HG03565 (cell line): Measurements from ENCODE around the gene PLXND1.
"Not testable (repeated sequence)": the region's sequence is repeated elsewhere in the genome, so short reads cannot be mapped to it uniquely, and the experiment has no call there.

Experiments
- ATAC-seq: cut with Tn5 transposase; IDR thresholded peaks from one replicate; pipeline ENCODE4 v1.9.1; 2021; ENCODE audit warnings: mild to moderate bottlenecking, moderate library complexity; ENCODE audit not compliant: unreplicated experiment

PLXND1 gene

GRCh38 chr3:129615751-129616281, 9.3 kb upstream of the PLXND1 start:
- ATAC-seq: no peak

GRCh38 chr3:129614927-129615363, 8.5 kb upstream of the PLXND1 start:
- ATAC-seq: no peak

GRCh38 chr3:129614435-129614834, 8.0 kb upstream of the PLXND1 start:
- no peak for ATAC-seq

GRCh38 chr3:129613367-129613740, 6.9 kb upstream of the PLXND1 start:
- ATAC-seq: no peak

- no peak for ATAC-seq
Observed at GRCh38 chr3:129612534-129613366, 6.3 kb upstream of the PLXND1 start.

- no peak for ATAC-seq
Observed at GRCh38 chr3:129611812-129612533, 5.5 kb upstream of the PLXND1 start.

- no peak for ATAC-seq
Observed at GRCh38 chr3:129611446-129611800, 4.9 kb upstream of the PLXND1 start.

GRCh38 chr3:129610794-129611445, 4.4 kb upstream of the PLXND1 start:
- not testable (repeated sequence) for ATAC-seq

- no peak for ATAC-seq
Observed at GRCh38 chr3:129610276-129610675, 3.8 kb upstream of the PLXND1 start.

GRCh38 chr3:129609591-129610182, 3.2 kb upstream of the PLXND1 start:
- ATAC-seq: no peak

GRCh38 chr3:129608936-129609590, 2.6 kb upstream of the PLXND1 start:
- ATAC-seq: no peak

- ATAC-seq: no peak
Observed at GRCh38 chr3:129608087-129608935, 1.8 kb upstream of the PLXND1 start.

GRCh38 chr3:129607391-129608068, 1.1 kb upstream of the PLXND1 start:
- no peak for ATAC-seq

GRCh38 chr3:129605922-129606635, 397 bp downstream of the PLXND1 start:
- no peak for ATAC-seq

GRCh38 chr3:129605203-129605921, 1.1 kb downstream of the PLXND1 start:
- ATAC-seq: no peak

- no peak for ATAC-seq
Observed at GRCh38 chr3:129604767-129605166, 1.7 kb downstream of the PLXND1 start.

GRCh38 chr3:129603991-129604749, 2.3 kb downstream of the PLXND1 start:
- no peak for ATAC-seq
